ENCODE measurements around the gene ANKRD29.
A peak's percentile ranks its signal among the peaks of the same experiment; 100 is the strongest.

The ANKRD29 gene

DNA sequence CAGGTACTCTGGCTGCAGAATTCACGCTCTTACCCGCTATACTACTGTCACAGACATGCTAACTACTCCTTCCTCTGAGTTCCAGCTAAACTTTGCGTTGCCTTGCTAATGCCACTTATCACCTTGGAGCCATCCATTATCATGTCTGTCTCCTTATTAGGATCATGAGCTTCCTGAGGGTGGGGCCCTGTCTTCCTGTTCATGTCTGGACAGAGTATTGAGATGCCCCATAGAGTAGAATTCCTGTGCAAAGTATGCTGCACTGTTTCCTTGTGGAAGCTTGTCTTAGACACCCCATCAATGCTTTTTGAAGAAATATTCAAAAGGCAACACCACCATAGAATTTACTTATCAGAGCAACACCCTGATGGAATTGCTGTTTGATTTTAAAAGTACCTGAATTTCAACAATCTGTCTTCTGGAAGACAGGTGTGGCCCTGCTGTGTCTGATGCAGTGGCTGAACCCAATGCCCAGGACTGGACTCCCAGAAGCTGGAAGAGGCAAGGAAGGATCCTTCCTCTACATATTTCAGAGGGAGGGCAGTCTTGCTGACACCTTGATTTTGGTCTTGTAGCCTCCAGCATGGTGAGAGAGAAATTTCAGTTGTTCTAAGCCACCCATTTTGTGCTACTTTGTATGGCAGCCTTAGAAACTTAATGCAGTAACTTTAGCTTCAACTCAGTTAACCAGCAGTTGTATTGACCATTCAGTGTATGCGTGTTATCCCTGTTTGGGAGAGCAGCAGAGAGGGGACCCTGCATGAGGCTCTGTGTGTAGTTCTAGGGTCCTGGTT, 32.1 kb upstream of the ANKRD29 start:
- no peak for DNase-seq (ENCODE audit: low read depth)
- no peak overlapping the region for H3K4me3 ChIP-seq (ENCODE audit: low read depth, low read length)
- TF ChIP-seq CTCF (IDR thresholded peaks at IDR 0.05; ENCODE audit: control insufficient read depth, extremely low read depth, insufficient read depth): no peak

- TF ChIP-seq CTCF (IDR thresholded peaks at IDR 0.05; ENCODE audit: control insufficient read depth, extremely low read depth, insufficient read depth): no peak
- no peak for DNase-seq (ENCODE audit: low read depth)
- no peak overlapping the region for H3K4me3 ChIP-seq (ENCODE audit: low read depth, low read length)
Measured at GRCh38 chr18:23693846-23694245, 31.1 kb upstream of the ANKRD29 start.

DNA sequence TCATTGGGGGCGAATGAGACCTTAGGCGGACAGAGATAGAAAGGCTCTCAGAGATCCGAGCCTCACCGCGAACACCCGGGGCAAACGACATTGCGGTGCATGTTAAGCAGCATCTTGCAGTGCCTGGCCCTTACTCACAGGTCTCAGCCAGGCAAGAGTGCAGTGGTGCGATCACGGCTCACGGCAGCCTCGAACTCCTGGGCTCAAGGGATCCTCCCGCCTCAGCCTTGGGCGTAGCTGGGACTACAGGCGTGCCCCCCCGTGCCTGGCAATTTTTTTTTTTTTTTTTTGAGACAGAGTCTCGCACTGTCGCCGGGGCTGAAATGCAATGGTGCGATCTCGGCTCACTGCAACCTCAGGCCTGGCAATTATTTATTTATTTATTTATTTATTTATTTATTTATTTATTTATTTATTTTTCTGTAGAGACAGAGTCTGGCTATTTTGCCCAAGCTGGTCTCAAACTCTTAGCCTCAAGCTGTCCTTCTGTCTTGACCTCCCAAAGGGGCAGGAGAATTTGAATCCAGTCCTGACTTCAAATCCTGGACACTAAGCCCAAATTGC, 27.9 kb upstream of the ANKRD29 start:
- H3K4me3 ChIP-seq (ENCODE audit: low read depth, low read length): peak overlapping the region; percentile 56
- DNase-seq (ENCODE audit: low read depth): no peak

GRCh38 chr18:23689616-23690504, 27.1 kb upstream of the ANKRD29 start:
- H3K4me3 ChIP-seq (ENCODE audit: low read depth, low read length): peak overlapping the region; percentile 56
- DNase-seq (ENCODE audit: low read depth): no peak

More for the DNA sequence above, 27.9 kb upstream of the ANKRD29 start:
- no peak for TF ChIP-seq CTCF (IDR thresholded peaks at IDR 0.05; ENCODE audit: control insufficient read depth, extremely low read depth, insufficient read depth)

GRCh38 chr18:23689031-23689615, 26.4 kb upstream of the ANKRD29 start, which contains the start of gene LAMA3:
TSS of gene LAMA3 (plus strand) at chr18:23689453. CDS start at chr18:23689684, 231 bp downstream.
- peak within 1 kb of the TSS; percentile 56 for H3K4me3 ChIP-seq (ENCODE audit: low read depth, low read length)
- peak; percentile 59 for DNase-seq (ENCODE audit: low read depth)
- peak; percentile 63 for TF ChIP-seq CTCF (IDR thresholded peaks at IDR 0.05; ENCODE audit: control insufficient read depth, extremely low read depth, insufficient read depth)

More at GRCh38 chr18:23689616-23690504, 27.1 kb upstream of the ANKRD29 start:
- no peak for TF ChIP-seq CTCF (IDR thresholded peaks at IDR 0.05; ENCODE audit: control insufficient read depth, extremely low read depth, insufficient read depth)

GRCh38 chr18:23688528-23688927, 25.8 kb upstream of the ANKRD29 start:
- H3K4me3 ChIP-seq (ENCODE audit: low read depth, low read length): peak overlapping the region; percentile 56
- TF ChIP-seq CTCF (IDR thresholded peaks at IDR 0.05; ENCODE audit: control insufficient read depth, extremely low read depth, insufficient read depth): no peak
- DNase-seq (ENCODE audit: low read depth): no peak
